GM10266 (cell line): ENCODE measurements around the gene MAX.

Experiments
- DNase-seq: peaks from one replicate; pipeline ENCODE4 v3.0.0; 2012; ENCODE audit errors: extremely low spot score
- CTCF ChIP-seq: IDR thresholded peaks from 2 replicates; pipeline ENCODE4 v1.5.1; 2012; ENCODE audit warnings: mild to moderate bottlenecking, low read depth; ENCODE audit not compliant: control insufficient read depth, insufficient read depth; ENCODE audit errors: missing control alignments

Gene MAX

GRCh38 chr14:65102441-65103149, at the start of gene MAX:
MAX (minus strand) TSS chr14:65102517; CDS start chr14:65102339, 178 bp downstream.
- no peak for TF ChIP-seq CTCF
- DNase-seq: peak; percentile 96

- DNase-seq: no peak
- no peak for TF ChIP-seq CTCF
Observed at GRCh38 chr14:65151609-65151956, 49.3 kb upstream of the MAX start.

GRCh38 chr14:65150898-65151608, 48.7 kb upstream of the MAX start:
- no peak for DNase-seq
- TF ChIP-seq CTCF: no peak

GRCh38 chr14:65149116-65149515, 46.8 kb upstream of the MAX start:
- TF ChIP-seq CTCF: no peak
- no peak for DNase-seq

- no peak for DNase-seq
Observed at GRCh38 chr14:65144170-65144569, 41.9 kb upstream of the MAX start.

GRCh38 chr14:65142914-65143625, 40.8 kb upstream of the MAX start:
- no peak for DNase-seq
- no peak for TF ChIP-seq CTCF

More at GRCh38 chr14:65144170-65144569, 41.9 kb upstream of the MAX start:
- TF ChIP-seq CTCF: no peak
